ENCODE results near the gene TMEM269.

DNA sequence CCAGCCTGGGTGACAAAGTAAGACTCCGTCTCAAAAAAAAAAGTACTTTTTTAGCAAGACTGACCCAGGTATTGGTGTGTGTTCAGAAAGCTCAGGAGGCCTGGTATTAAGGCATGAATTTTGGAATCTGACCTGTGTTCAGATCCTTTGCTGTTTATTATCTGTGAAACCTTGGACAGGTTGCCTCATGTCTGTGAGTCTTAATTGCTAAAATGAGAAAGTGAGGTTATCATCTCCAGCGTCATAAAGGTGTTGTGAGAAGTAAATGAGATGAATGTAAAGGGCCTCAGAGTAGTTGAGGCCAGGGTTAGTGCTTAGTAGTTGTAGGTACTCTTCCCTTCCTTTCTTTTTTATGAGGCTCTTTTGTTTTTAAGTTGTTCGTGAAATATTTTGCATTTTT, 15.0 kb upstream of the TMEM269 start:
- TF ChIP-seq CTCF (IDR thresholded peaks at IDR 0.05): no peak
- no peak for TF ChIP-seq POLR2AphosphoS5 (IDR thresholded peaks at IDR 0.05)
- no peak for TF ChIP-seq POLR2A (IDR thresholded peaks at IDR 0.05)

Measured in gastroesophageal sphincter (tissue), 3 donors.